Endothelial cell of umbilical vein (primary cell): ENCODE data around the gene CACNG8. TPM values are rescaled to one million over a fixed set of nuclear protein-coding genes. Genes with fewer than 3 reads are reported as not detected.

Experiments
- BruUV-seq: library from RNA; stranded (reverse); fragments of 400-500 nt; replicated peaks from 2 replicates; lab custom pipeline; 2021; lab: Mats Ljungman, UMichigan
- CTCF ChIA-PET: fragments of 300-600, 350-600 bp; sonication (Branson Sonifier 250); formaldehyde crosslinking; loops from one replicate; lab custom pipeline; 2021; ENCODE audit warnings: antibody characterized with exemption, inconsistent platforms; lab: Charles Lee
- POLR2A ChIA-PET: fragments of 300-600, 350-600 bp; sonication (Branson Sonifier 250); formaldehyde crosslinking; loops from one replicate; lab custom pipeline; 2021; ENCODE audit warnings: antibody characterized with exemption, inconsistent platforms; lab: Charles Lee
- DNase-seq: peaks from one replicate; pipeline ENCODE4 v3.0.0-alpha.2; 2011; ENCODE audit warnings: low read depth, low spot score
- FAIRE-seq: peaks from 2 replicates; lab custom pipeline; 2011; peaks lifted over from hg19 to GRCh38; lab: Jason Lieb, UNC
- H2AFZ ChIP-seq: 2 replicates; pipeline ENCODE4 v1.6.0; 2012; ENCODE audit warnings: low read depth, low read length, control low read depth, inconsistent platforms
- H3K27ac ChIP-seq: 2 replicates; pipeline ENCODE4 v1.5.1; 2011; ENCODE audit warnings: low read depth, mild to moderate bottlenecking, control low read depth, low read length, moderate library complexity; ENCODE audit not compliant: insufficient read depth
- H3K27me3 ChIP-seq, 2 experiments: 2 replicates each; pipeline versions ENCODE4 v1.6.0 to v1.6.1; 2011; ENCODE audit warnings: low read length in 2 of 2, mixed read lengths in 1 of 2; ENCODE audit not compliant: control insufficient read depth in 2 of 2, insufficient read depth in 2 of 2
- H3K36me3 ChIP-seq, 2 experiments: 2 replicates in 1 of 2; 3 replicates in 1 of 2; pipeline ENCODE4 v1.5.1; 2011; ENCODE audit warnings: low read length in 2 of 2, mild to moderate bottlenecking in 1 of 2, moderate library complexity in 1 of 2; ENCODE audit not compliant: control insufficient read depth in 2 of 2, insufficient read depth in 2 of 2; ENCODE audit errors: extremely low read depth in 1 of 2
- H3K4me1 ChIP-seq: 3 replicates; pipeline ENCODE4 v1.5.1; 2011; ENCODE audit warnings: mild to moderate bottlenecking, low read length; ENCODE audit not compliant: control insufficient read depth, insufficient read depth; ENCODE audit errors: extremely low read depth
- H3K4me2 ChIP-seq: 2 replicates; pipeline ENCODE4 v1.6.1; 2011; ENCODE audit warnings: low read length, control low read depth, mixed read lengths; ENCODE audit not compliant: insufficient read depth
- H3K4me3 ChIP-seq, 3 experiments: fragments of 200-600 bp in 1 of 3; sonication (generic), shearing (Covaris generic) in 1 of 3; replicated peaks in 1 of 3; 2 replicates each; pipeline ENCODE4 v1.5.1; 2011 to 2016; ENCODE audit warnings: control low read depth in 3 of 3, low read length in 3 of 3, mild to moderate bottlenecking in 2 of 3, inconsistent platforms in 1 of 3, low read depth in 1 of 3, moderate library complexity in 1 of 3; ENCODE audit not compliant: insufficient read depth in 1 of 3
- H3K79me2 ChIP-seq: 2 replicates; pipeline ENCODE4 v1.6.0; 2012; ENCODE audit warnings: low read length, inconsistent platforms; ENCODE audit not compliant: control insufficient read depth, insufficient read depth
- H3K9ac ChIP-seq: replicated peaks from 2 replicates; pipeline ENCODE3; 2011; ENCODE audit warnings: low read length, control low read depth; ENCODE audit not compliant: insufficient read depth; ENCODE audit errors: extremely low read depth
- H3K9me1 ChIP-seq: replicated peaks from 3 replicates; pipeline ENCODE4 v1.6.0; 2011; ENCODE audit warnings: mild to moderate bottlenecking, low read length; ENCODE audit not compliant: control insufficient read depth, insufficient read depth; ENCODE audit errors: extremely low read depth
- H3K9me3 ChIP-seq: replicated peaks from 2 replicates; pipeline ENCODE4 v1.5.1; 2012; ENCODE audit warnings: low read length, inconsistent platforms; ENCODE audit not compliant: control insufficient read depth, insufficient read depth
- H4K20me1 ChIP-seq: replicated peaks from 2 replicates; pipeline ENCODE3; 2011; ENCODE audit warnings: mild to moderate bottlenecking, low read length; ENCODE audit not compliant: control insufficient read depth, insufficient read depth; ENCODE audit errors: extremely low read depth
- CTCF ChIP-seq, 2 donors: IDR thresholded peaks; 1 replicate in 1 of 2; 2 replicates in 1 of 2; pipeline ENCODE4 v1.5.1; 2011; ENCODE audit warnings: low read length in 2 of 2, mild to moderate bottlenecking in 2 of 2, moderate library complexity in 2 of 2, control low read depth in 1 of 2, inconsistent platforms in 1 of 2, low read depth in 1 of 2; ENCODE audit not compliant: insufficient read depth in 1 of 2; ENCODE audit errors: extremely low read depth in 1 of 2
- EZH2 ChIP-seq: IDR thresholded peaks from 2 replicates; pipeline ENCODE4 v1.6.1; 2012; ENCODE audit warnings: borderline replicate concordance, low read depth, mild to moderate bottlenecking, moderate library complexity, low read length, inconsistent platforms; ENCODE audit not compliant: severe bottlenecking
- FOS ChIP-seq: IDR thresholded peaks from 2 replicates; pipeline ENCODE4 v1.6.1; 2011; ENCODE audit warnings: mild to moderate bottlenecking, low read length, moderate library complexity, borderline replicate concordance; ENCODE audit not compliant: insufficient read depth
- GATA2 ChIP-seq: IDR thresholded peaks from 2 replicates; pipeline ENCODE4 v1.7.0; 2011; ENCODE audit warnings: low read depth, mild to moderate bottlenecking, moderate library complexity, mixed read lengths, low read length; ENCODE audit not compliant: insufficient read length, insufficient read depth
- JUN ChIP-seq: IDR thresholded peaks from 2 replicates; pipeline ENCODE4 v1.6.1; 2011; ENCODE audit warnings: borderline replicate concordance, low read depth; ENCODE audit not compliant: insufficient read length, insufficient read depth
- MAX ChIP-seq: IDR thresholded peaks from 2 replicates; pipeline ENCODE4 v1.6.1; 2011; ENCODE audit not compliant: insufficient read depth, insufficient read length
- MYC ChIP-seq: IDR thresholded peaks from one replicate; pipeline ENCODE4 v1.6.1; 2011; ENCODE audit warnings: mild to moderate bottlenecking, low read depth, low read length
- POLR2A ChIP-seq: IDR thresholded peaks from 2 replicates; pipeline ENCODE4 v1.6.1; 2012; ENCODE audit warnings: low read depth, mild to moderate bottlenecking, control low read depth, low read length
- POLR2AphosphoS5 ChIP-seq: IDR thresholded peaks from 2 replicates; pipeline ENCODE4 v1.6.1; 2012; ENCODE audit warnings: low read depth, mild to moderate bottlenecking, control low read depth, low read length, moderate library complexity; ENCODE audit not compliant: insufficient read depth
- dilution Hi-C: fragments of 300-500 bp; cut with MboI; formaldehyde crosslinking; loops from one replicate; pipeline ENCODE4 v1.15.0; 2019; ENCODE audit warnings: low sequenced_read_pairs; ENCODE audit not compliant: extremely low pct_ligation_motif_present
- intact Hi-C: fragments of 100-400 bp; cut with micrococcal nuclease; formaldehyde crosslinking; loops from one replicate; pipeline ENCODE4 v1.10.0; 2022
- polyA plus RNA-seq, 4 experiments: library from polyadenylated mRNA; depleted of rRNA in 3 of 4; stranded (reverse) in 3 of 4; unstranded in 1 of 4; fragments of >200 nt; gene quantifications; 2 replicates each; pipeline versions ENCODE4 v1.2.1 to v1.2.3, GENCODE V29; 2011 to 2012; ENCODE audit warnings: missing spikeins in 1 of 4
- total RNA-seq: library from RNA; stranded (reverse); gene quantifications from 2 replicates; pipeline ENCODE4 v1.2.3, GENCODE V29; 2021

Gene CACNG8
- total and polyA plus RNA-seq, 2 donors (not counting 3 experiments of a cell fraction or from before 2014, with no cell fraction given): 0.18 to 1.7 TPM

DNA sequence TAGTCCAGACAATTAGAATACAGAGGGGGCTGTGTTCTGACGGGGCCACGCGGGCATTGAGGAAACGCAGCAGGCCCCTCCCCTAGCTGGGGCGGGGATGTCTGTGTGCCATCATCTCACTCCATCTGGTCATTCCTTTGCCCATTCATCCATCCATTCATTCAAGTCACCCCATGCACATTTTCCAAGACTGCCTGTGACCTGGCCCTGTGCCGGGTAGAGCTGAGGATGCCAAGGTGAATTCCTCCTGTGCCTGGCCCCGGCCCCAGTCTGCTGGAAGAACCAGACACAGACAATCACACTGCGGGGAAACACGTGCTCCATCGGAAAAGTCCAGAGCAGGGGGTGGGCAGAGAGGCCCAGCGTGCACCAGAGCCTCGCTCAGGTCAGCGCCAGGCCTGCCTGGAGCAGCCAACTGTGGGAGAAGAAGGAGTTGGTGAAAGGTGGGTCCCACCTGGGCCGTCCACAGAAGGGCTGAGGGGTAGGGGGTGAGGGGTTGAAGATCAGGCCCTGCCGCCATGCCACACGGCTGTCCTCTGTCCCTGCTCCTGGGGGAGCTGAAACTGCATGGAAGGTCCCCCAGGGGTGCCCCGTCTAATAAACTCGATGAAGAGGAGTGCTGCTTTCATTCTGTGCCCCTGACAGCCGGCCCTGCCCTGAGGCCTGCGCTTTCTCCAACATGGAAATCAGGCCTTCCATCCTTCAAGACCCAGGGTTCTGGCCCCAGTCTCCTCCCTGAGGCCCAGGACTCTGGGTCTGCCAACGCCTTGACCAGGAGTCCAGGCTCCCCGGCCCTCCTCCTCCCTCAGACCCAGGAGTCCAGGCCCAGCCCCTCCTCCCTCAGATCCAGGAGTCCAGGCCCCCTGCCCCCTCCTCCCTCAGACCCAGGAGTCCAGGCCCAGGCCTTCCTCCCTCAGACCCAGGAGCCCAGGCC is 27.1 kb downstream of the CACNG8 start:
- POLR2A ChIA-PET: interaction anchor here (0.6 kb wide), 1 partner anchor 35 kb away, joined by 4 read pairs; no protein-coding TSS in a partner anchor

More for the DNA sequence above, 27.1 kb downstream of the CACNG8 start:
- Histone ChIP-seq H2AFZ (peak overlapping the region; percentile 38), H3K9me1 (no peaks in the 10 kb centered on the region), H3K79me2 (no peaks in the 10 kb centered on the region), H4K20me1 (no peaks in the 10 kb centered on the region), H3K27me3 (no peaks in the 10 kb centered on the region), H3K36me3 (no peaks in the 10 kb centered on the region), H3K9me3 (no peaks in the 10 kb centered on the region), H3K9ac (no peak overlapping the region), H3K4me3 (no peak overlapping the region), H3K27ac (no peak overlapping the region), H3K4me1 (peaks cover 39% of the 10 kb centered on the region), H3K4me2 (no peak overlapping the region)
- FAIRE-seq (peak; percentile 62), DNase-seq (peak; percentile 77)
- TF ChIP-seq POLR2AphosphoS5 (no peak), MYC (no peak), POLR2A (no peak), MAX (peak; percentile 70), CTCF (IDR thresholded peaks at IDR 0.05; ENCODE audit: extremely low read depth in 1 of 2, insufficient read depth in 1 of 2, low read depth in 1 of 2, low read length in 2 of 2) (no peak), FOS (no peak), GATA2 (peak; percentile 11), JUN (no peak), EZH2 (no peak)
- CTCF ChIA-PET: interaction anchor here (1.3 kb wide), 2 partner anchors 34 to 40 kb away, joined by 3 to 5 read pairs; no protein-coding TSS in a partner anchor
- intact Hi-C loops: no loop called here
- dilution Hi-C loops: no loop called here
- no TSS peak for BruUV-seq
